GDM1 (cell line): ENCODE results near the gene OR8G5.
"Not testable (repeated sequence)": the region's sequence is repeated elsewhere in the genome, so short reads cannot be mapped to it uniquely, and the experiment has no call there.

ENCODE experiments used
- DNase-seq: peaks from one replicate; lab custom pipeline; 2025; lab: John Stamatoyannopoulos, UW

OR8G5 gene, protein sequence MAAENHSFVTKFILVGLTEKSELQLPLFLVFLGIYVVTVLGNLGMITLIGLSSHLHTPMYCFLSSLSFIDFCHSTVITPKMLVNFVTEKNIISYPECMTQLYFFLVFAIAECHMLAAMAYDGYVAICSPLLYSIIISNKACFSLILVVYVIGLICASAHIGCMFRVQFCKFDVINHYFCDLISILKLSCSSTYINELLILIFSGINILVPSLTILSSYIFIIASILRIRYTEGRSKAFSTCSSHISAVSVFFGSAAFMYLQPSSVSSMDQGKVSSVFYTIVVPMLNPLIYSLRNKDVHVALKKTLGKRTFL

DNA sequence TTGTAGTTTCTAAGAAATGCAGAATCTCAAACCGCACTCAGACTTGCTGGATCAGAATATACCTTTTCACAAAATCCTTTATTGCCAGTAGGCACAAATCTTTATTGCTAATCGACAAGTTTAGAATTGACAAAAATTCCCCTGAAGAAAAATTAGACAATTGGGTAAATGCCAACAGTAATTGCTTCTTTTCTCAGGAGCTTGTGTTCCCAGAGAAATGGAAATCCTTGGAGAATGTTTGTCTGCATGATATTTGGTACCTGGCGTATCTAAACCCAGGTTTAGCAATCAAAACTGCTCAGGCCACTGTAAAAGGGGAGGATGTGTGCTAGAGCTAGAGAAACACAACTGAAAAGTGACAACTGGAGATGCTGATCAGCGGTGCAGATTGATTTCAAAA, at the start of gene OR8G5:
Gene OR8G5 (plus strand): TSS at position 301 of the 400 bp plus-strand sequence. CDS start 8,556 bp downstream, outside the sequence.
- DNase-seq, result no peak

DNA sequence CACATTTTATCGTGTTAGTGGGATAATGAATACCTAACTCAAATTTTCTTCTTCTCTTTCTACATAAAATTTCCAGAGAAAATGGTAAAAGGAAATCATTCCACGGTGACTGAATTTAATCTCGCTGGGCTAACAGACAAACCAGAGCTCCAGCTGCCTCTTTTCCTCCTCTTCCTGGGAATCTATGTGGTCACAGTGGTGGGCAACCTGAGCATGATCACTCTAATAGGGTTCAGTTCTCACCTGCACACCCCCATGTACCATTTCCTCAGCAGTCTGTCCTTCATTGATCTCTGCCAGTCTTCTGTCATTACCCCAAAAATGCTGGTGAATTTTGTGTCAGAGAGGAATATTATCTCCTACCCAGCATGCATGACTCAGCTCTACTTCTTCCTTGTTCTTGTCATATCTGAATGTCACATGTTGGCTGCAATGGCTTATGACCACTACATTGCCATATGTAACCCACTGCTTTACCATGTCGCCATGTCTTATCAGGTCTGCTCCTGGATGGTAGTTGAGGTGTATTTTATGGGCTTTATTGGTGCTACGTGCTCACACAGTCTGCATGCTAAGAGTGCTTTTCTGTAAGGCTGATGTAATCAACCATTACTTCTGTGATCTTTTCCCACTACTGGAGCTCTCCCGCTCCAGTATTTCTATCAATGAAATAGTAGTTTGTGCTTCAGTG, 48.9 kb upstream of the OR8G5 start:
- DNase-seq, result peak; percentile 5

- no peak for DNase-seq
Observed at GRCh38 chr11:124209824-124210357, 46.3 kb upstream of the OR8G5 start.

- no peak for DNase-seq
Observed at GRCh38 chr11:124210421-124210820, 45.8 kb upstream of the OR8G5 start.

- DNase-seq, result no peak
Observed at GRCh38 chr11:124211321-124211720, 44.9 kb upstream of the OR8G5 start.

- DNase-seq, result no peak
Observed at GRCh38 chr11:124214027-124214426, 42.1 kb upstream of the OR8G5 start.

GRCh38 chr11:124219126-124219525, 37.0 kb upstream of the OR8G5 start:
- DNase-seq, result no peak

DNA sequence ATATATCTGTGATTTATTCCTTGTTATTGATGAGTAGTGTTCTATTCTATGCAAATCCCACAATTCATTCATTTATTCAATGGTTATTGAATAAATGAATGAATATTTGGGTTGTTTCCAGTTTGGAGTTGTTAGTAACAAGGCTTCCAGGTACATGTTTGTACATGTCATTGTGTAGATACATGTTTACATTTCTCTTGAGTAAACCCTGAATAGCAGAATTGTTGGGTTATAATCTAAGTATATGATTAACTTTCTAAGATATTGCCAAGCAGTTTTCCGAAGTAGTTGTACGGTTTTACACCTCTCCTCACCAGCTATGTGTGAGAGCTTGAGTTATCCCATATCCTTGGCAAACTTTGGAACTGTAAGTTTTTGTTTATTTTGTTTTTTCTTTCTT, 33.8 kb upstream of the OR8G5 start:
- no peak for DNase-seq

DNA sequence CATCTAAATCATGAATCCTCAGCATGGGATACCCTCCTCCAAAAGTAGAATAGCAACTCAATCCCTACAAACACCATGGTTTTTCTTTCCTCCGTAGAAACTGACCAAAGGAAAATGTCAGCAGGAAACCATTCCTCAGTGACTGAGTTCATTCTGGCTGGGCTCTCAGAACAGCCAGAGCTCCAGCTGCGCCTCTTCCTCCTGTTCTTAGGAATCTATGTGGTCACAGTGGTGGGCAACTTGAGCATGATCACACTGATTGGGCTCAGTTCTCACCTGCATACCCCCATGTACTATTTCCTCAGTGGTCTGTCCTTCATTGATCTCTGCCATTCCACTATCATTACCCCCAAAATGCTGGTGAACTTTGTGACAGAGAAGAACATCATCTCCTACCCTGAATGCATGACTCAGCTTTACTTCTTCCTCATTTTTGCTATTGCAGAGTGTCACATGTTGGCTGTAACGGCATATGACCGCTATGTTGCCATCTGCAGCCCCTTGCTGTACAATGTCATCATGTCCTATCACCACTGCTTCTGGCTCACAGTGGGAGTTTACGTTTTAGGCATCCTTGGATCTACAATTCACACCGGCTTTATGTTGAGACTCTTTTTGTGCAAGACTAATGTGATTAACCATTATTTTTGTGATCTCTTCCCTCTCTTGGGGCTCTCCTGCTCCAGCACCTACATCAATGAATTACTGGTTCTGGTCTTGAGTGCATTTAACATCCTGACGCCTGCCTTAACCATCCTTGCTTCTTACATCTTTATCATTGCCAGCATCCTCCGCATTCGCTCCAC, 31.4 kb upstream of the OR8G5 start:
- peak; percentile 44 for DNase-seq

GRCh38 chr11:124225471-124225870, 30.7 kb upstream of the OR8G5 start:
- no peak for DNase-seq

DNA sequence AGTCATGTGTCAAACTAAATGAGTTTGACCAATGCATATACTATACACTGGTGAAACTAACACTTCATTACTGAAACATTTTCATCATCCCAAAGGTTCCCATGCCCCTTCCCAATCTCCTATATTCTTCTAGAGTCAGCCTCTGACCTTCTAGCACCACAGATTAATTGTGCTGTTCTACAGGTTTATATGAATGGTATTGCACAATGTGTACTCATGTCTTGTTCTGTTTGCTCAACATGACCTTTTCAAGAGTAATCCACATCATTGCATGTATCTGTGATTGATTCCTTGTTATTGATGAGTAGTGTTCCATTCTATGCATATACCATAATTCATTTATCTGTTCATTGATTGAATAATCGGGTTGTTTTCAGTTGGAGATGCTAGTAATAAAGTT, 22.8 kb upstream of the OR8G5 start:
- DNase-seq, result no peak

DNA sequence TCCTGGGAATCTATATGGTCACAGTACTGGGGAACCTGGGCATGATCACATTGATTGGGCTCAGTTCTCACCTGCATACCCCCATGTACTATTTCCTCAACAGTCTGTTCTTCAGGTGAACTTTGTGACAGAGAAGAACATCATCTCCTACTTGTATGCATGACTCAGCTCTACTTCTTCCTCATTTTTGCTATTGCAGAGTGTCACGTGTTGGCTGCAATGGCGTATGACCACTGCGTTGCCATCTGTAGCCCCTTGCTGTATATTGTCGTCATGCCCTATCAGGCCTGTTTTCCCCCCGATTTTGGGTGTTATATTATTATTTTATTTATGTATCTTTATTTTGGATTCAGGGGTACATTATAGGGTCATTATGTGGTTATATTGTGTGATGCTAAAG, 17.7 kb upstream of the OR8G5 start:
- DNase-seq, result no peak

DNA sequence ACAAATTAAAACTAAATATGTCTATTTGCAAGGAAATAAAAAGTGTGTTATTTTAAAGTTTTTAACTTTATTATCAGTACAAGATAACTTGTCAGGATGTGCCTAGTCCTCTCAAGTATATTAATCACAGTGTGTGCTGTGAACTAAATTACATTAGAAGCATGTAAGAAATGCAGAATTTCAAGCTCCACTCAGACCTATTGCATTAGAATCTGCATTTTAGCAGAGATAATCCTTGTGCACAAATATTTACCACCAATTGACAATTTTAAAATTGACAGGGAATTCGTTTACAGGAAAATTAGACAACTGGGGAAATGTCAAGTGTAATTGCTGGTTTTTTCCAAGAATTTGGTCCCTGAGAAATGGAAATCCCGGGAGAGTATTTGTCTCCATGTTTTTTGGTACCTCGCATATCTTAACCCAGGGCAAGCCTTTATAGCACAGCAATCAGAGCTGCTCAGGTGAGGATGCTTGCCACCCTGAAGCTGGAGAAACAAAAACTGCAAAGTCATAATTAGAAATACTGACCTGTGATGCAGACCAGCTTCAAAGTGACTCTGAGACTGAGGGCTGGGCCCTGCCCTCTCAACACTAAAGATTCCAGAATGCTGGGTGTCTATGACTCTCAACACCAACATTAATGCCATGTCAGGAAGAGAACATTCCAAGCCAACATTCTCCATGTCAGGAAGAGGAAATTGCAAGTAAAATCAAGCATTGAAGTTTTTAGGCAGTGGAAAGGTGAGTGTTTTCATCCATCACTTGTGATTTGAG, 15.4 kb upstream of the OR8G5 start, which contains the start of gene OR8G1:
Gene OR8G1 (plus strand): TSS at position 475 of the 777 bp plus-strand sequence. CDS start 8,581 bp downstream, outside the sequence.
- no peak for DNase-seq

DNA sequence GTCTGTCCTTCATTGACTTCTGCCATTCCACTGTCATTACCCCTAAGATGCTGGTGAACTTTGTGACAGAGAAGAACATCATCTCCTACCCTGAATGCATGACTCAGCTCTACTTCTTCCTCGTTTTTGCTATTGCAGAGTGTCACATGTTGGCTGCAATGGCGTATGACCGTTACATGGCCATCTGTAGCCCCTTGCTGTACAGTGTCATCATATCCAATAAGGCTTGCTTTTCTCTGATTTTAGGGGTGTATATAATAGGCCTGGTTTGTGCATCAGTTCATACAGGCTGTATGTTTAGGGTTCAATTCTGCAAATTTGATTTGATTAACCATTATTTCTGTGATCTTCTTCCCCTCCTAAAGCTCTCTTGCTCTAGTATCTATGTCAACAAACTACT, 6.3 kb upstream of the OR8G5 start:
- not testable (repeated sequence) for DNase-seq

DNA sequence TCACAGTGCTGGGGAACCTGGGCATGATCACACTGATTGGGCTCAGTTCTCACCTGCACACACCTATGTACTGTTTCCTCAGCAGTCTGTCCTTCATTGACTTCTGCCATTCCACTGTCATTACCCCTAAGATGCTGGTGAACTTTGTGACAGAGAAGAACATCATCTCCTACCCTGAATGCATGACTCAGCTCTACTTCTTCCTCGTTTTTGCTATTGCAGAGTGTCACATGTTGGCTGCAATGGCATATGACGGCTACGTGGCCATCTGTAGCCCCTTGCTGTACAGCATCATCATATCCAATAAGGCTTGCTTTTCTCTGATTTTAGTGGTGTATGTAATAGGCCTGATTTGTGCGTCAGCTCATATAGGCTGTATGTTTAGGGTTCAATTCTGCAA, 8.9 kb downstream of the OR8G5 start:
- DNase-seq, result not testable (repeated sequence)

GRCh38 chr11:124270886-124271285, 14.7 kb downstream of the OR8G5 start:
- not testable (repeated sequence) for DNase-seq

- no peak for DNase-seq
Observed at GRCh38 chr11:124274000-124274399, 17.8 kb downstream of the OR8G5 start.

- peak; percentile 43 for DNase-seq
Observed at GRCh38 chr11:124276081-124276480, 19.9 kb downstream of the OR8G5 start.

DNA sequence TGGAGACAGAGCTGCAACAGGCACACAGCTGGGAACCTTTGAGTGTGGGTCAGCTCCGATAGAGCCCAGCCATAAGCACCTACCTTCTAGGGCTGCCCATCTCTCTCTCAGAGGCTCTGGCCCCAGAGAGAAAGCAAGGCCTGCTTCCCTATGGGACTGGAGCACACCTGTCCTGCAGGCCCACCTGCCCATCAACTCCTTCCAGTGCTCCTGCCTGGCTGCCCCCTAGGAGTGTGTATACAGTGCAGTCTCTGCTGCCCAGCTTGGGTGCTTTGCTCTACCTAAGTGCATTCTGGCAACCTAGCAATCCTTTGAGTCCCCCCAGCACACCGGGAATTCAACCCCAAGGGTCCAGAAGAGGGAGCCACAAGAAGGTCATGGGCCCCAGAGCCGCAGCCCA, 21.0 kb downstream of the OR8G5 start:
- no peak for DNase-seq

DNA sequence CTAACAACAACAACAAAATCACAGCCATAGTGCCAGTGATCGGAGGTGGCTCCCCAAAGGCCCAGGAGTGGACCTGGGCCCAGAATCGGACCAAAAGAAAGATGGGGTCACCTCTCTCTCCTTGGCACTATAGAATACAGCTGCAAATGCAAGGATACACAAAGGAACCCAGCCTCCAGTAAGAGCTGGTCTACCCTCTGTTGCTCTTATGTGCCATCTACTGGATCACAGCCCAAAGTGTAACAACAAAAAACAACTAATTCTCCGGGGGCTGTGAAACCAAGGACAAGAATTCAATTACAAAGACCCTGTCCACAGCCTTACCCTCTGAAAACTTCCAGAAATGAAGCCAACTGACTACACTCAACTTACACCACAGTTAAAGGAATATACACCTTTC, 21.6 kb downstream of the OR8G5 start:
- DNase-seq, result no peak

DNA sequence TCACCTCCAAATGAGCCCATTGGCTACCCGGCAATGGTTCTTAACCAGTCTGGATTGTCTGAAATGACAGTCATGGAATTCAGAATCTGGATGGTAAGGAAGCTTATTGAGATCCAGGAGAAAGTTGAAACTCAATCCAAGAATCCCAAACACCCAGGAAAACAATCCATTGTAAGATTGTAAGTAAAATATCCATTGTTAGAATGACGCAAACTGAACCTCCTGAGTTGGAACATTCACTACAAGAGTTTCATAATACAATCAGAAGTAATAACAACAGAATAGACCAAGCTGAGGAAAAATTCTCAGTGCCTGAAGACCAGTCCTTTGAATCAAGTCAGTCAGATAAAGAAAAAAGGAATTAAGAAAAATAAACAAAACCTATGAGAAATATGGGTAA, 22.1 kb downstream of the OR8G5 start:
- DNase-seq, result no peak
